Vagina (tissue), 2 donors: ENCODE data around the gene ARSI. TPM values are rescaled to one million over a fixed set of nuclear protein-coding genes. Genes with fewer than 3 reads are reported as not detected.

Source experiments
- DNase-seq, 2 donors: peaks; one replicate each; pipeline ENCODE4 v3.0.0-alpha.2; 2017; ENCODE audit errors: extremely low spot score in 2 of 2
- H3K27ac ChIP-seq: fragments of 200-600 bp; sonication (generic); one replicate; pipeline ENCODE4 v1.5.1; 2019
- H3K27me3 ChIP-seq: fragments of 200-600 bp; sonication (generic); one replicate; pipeline ENCODE4 v1.5.1; 2019
- H3K36me3 ChIP-seq, 2 donors: fragments of 200-600 bp; sonication (generic); one replicate each; pipeline ENCODE4 v1.5.1; 2017 to 2019
- H3K4me1 ChIP-seq: fragments of 200-600 bp; sonication (generic); one replicate; pipeline ENCODE4 v1.5.1; 2019
- H3K4me3 ChIP-seq, 2 donors: fragments of 200-600 bp; sonication (generic); 1 replicate in 1 of 2; 2 replicates in 1 of 2; pipeline ENCODE4 v1.5.1; 2016 to 2019
- H3K9me3 ChIP-seq: fragments of 200-600 bp; sonication (generic); one replicate; pipeline ENCODE4 v1.5.1; 2019
- POLR2A ChIP-seq, 2 donors: fragments of 450-650 bp; IDR thresholded peaks; one replicate each; pipeline ENCODE4 v1.6.1; 2017; ENCODE audit warnings: antibody characterized with exemption in 2 of 2, mild to moderate bottlenecking in 2 of 2, moderate library complexity in 2 of 2
- POLR2AphosphoS5 ChIP-seq, 2 donors: sonication (generic); formaldehyde crosslinking; IDR thresholded peaks; one replicate each; pipeline ENCODE4 v1.9.0; 2017; ENCODE audit warnings: antibody characterized with exemption in 2 of 2, mild to moderate bottlenecking in 2 of 2, low read depth in 1 of 2; ENCODE audit not compliant: insufficient read depth in 1 of 2
- intact Hi-C: fragments of 100-400 bp; cut with DNase I; formaldehyde crosslinking; loops from one replicate; pipeline ENCODE4 v1.15.1; 2023
- total RNA-seq: library from RNA; depleted of rRNA; stranded (reverse); fragments of >200 nt; gene quantifications from one replicate; pipeline ENCODE4 v1.2.3, GENCODE V29; 2016
- TF ChIP-seq, protein P1 (sequence below), 3 experiments: fragments of 450-650 bp in 2 of 3; fragments of 200-600 bp in 1 of 3; sonication (generic) in 1 of 3; IDR thresholded peaks; one replicate each; pipeline ENCODE4 v1.5.1; 2017 to 2019; ENCODE audit warnings: antibody characterized with exemption in 3 of 3, mild to moderate bottlenecking in 2 of 3, moderate library complexity in 2 of 3

ARSI gene
- total RNA-seq, 1 donor from 2014 or later, result 4.7 TPM

DNA sequence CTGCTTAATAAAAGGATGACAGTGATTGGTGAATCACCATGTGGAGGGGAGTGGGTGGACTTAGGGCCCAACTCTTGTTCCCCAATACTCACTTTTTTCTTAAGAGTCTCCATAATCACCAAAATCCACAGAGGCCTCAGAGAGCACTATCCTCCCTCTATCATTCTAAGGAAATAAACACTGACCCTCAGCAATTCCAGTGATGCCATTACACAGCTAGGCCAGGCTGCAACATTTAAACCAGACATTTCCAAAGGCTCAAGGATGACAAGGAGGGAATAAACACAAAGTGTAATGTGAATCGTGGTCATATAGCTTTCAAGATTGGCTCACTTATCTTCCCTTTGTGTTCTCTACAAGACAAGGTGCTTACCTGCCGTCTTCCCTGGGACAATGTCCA lies 2.4 kb upstream of the ARSI start:
- Histone ChIP-seq H3K4me1 (peaks cover 62% of the 10 kb centered on the region), H3K36me3 (no peaks in the 10 kb centered on the region), H3K27ac (peak overlapping the region; percentile 87), H3K4me3 (no peak overlapping the region), H3K27me3 (no peaks in the 10 kb centered on the region), H3K9me3 (no peaks in the 10 kb centered on the region)
- intact Hi-C loops, result no loop called here
- no peak for TF ChIP-seq POLR2AphosphoS5 (IDR thresholded peaks at IDR 0.05; ENCODE audit: insufficient read depth in 1 of 2, low read depth in 1 of 2)
- TF ChIP-seq, protein P1, sequence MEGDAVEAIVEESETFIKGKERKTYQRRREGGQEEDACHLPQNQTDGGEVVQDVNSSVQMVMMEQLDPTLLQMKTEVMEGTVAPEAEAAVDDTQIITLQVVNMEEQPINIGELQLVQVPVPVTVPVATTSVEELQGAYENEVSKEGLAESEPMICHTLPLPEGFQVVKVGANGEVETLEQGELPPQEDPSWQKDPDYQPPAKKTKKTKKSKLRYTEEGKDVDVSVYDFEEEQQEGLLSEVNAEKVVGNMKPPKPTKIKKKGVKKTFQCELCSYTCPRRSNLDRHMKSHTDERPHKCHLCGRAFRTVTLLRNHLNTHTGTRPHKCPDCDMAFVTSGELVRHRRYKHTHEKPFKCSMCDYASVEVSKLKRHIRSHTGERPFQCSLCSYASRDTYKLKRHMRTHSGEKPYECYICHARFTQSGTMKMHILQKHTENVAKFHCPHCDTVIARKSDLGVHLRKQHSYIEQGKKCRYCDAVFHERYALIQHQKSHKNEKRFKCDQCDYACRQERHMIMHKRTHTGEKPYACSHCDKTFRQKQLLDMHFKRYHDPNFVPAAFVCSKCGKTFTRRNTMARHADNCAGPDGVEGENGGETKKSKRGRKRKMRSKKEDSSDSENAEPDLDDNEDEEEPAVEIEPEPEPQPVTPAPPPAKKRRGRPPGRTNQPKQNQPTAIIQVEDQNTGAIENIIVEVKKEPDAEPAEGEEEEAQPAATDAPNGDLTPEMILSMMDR (IDR thresholded peaks at IDR 0.05), result no peak
- TF ChIP-seq POLR2A (IDR thresholded peaks at IDR 0.05), result no peak
- DNase-seq, result no peak

DNA sequence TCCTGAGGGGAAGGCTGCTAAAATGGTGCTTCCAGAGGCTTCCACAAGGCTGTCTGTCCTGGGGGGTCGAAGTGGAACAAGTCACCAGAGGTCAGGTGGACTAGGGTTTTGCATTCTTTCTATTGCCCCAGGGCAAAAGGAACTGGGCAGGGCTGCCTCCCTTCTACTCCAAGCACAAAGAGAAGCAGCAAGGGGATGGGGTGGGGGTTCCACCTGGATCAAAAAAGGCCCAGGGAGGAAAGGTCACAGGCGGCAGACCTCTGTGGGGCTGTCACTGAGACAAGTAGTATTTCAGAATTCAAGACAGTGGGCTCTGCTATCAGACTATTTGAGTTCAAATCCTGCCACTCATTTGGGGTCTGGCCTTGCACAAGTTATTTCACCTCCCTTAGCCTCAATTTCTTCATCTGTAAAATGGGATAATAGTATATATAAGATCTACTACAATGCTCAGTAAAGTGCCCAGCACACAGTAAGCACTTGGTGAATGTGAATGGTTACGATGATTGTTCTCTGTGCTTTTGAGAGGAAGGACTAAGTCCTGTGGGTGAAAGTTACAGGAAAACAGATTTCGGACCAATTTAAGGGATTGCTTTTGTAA lies 1.9 kb upstream of the ARSI start:
- H3K4me1 ChIP-seq, result peaks cover 63% of the 10 kb centered on the region

DNA sequence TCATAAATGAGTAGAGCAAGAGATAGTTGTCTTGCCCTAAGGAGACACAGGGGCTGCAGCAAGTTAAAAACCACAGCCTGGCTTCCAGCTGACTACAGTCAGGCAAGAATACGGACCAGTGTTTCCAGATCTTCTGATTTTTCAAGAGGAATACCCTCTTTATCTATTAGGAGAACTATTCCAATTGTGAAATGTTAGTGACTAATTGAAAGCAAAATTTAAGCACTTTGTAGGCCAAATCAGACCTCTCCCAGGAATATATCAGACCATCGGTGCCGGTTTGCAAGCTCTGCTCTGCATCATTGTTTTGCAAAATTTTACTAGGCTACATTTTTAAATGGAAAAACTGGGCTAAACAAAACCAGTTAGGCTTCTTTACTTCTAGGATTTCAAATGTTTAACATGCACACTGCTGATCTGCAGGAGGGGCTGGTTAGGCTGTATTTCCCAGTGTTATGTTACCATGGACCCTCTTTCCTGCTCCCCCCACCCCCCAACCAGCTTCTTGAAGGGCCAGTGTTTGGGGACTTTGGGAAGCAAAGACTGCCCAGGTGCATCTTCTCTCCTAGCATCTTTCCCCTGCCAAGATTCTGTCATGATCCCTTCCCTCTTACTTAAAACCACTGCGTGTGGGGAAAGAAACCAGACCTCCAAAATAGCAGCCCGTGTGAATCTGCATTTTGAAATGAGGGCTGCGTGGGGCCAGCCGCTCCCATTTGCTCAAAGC lies 1.1 kb upstream of the ARSI start:
- Histone ChIP-seq H3K27me3 (no peaks in the 10 kb centered on the region), H3K36me3 (no peaks in the 10 kb centered on the region), H3K4me3 (no peak overlapping the region), H3K27ac (peak overlapping the region; percentile 87), H3K9me3 (no peaks in the 10 kb centered on the region), H3K4me1 (peaks cover 64% of the 10 kb centered on the region)
- no peak for DNase-seq
- intact Hi-C loops, result no loop called here
- no peak for TF ChIP-seq POLR2A (IDR thresholded peaks at IDR 0.05)
- TF ChIP-seq POLR2AphosphoS5 (IDR thresholded peaks at IDR 0.05; ENCODE audit: insufficient read depth in 1 of 2, low read depth in 1 of 2), result no peak
- TF ChIP-seq, protein P1 (IDR thresholded peaks at IDR 0.05), result no peak

More for the DNA sequence above, 1.9 kb upstream of the ARSI start:
- peak overlapping the region; percentile 87 for H3K27ac ChIP-seq
- H3K4me3 ChIP-seq, result no peak overlapping the region
- intact Hi-C loops, result no loop called here
- no peak for TF ChIP-seq POLR2A (IDR thresholded peaks at IDR 0.05)
- TF ChIP-seq POLR2AphosphoS5 (IDR thresholded peaks at IDR 0.05; ENCODE audit: insufficient read depth in 1 of 2, low read depth in 1 of 2), result no peak
- TF ChIP-seq, protein P1 (IDR thresholded peaks at IDR 0.05), result no peak
- H3K27me3 ChIP-seq, result no peaks in the 10 kb centered on the region
- no peaks in the 10 kb centered on the region for H3K9me3 ChIP-seq
- no peak for DNase-seq
- no peaks in the 10 kb centered on the region for H3K36me3 ChIP-seq

DNA sequence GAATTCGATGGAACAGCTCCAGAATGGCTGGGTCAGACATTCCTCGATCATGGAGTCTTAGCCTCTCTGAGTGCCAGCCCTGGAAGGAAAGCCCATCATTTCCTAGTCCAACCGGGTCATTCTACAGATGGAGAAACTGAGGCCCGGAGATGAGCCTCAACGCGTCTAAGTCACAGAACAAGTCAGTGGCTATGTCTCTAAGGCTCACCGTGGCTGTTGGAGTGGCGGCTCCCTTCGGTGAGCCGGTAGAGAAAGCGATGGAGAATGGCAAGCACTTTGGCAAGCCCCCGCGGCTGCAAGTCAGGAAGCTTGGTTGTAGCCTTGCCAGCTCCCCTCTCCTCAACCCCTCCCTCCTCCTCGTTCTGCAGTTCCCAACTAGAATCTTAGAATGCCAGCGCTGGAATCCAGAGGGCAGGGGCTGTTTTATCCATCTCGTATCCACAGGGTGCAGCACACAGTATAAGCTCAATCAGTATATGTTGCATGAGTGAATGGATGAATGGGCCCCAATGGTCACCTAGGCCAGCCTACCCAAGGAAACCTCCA lies 438 bp upstream of the ARSI start:
- peak overlapping the region; percentile 37 to 46 for H3K4me3 ChIP-seq
- H3K27ac ChIP-seq, result peak overlapping the region; percentile 87
- no peaks in the 10 kb centered on the region for H3K36me3 ChIP-seq
- H3K4me1 ChIP-seq, result peaks cover 71% of the 10 kb centered on the region
- H3K27me3 ChIP-seq, result no peaks in the 10 kb centered on the region
- TF ChIP-seq, protein P1 (IDR thresholded peaks at IDR 0.05), result no peak
- TF ChIP-seq POLR2AphosphoS5 (IDR thresholded peaks at IDR 0.05; ENCODE audit: insufficient read depth in 1 of 2, low read depth in 1 of 2), result no peak
- no peak for TF ChIP-seq POLR2A (IDR thresholded peaks at IDR 0.05)
- intact Hi-C loops, result no loop called here
- no peaks in the 10 kb centered on the region for H3K9me3 ChIP-seq
- no peak for DNase-seq

DNA sequence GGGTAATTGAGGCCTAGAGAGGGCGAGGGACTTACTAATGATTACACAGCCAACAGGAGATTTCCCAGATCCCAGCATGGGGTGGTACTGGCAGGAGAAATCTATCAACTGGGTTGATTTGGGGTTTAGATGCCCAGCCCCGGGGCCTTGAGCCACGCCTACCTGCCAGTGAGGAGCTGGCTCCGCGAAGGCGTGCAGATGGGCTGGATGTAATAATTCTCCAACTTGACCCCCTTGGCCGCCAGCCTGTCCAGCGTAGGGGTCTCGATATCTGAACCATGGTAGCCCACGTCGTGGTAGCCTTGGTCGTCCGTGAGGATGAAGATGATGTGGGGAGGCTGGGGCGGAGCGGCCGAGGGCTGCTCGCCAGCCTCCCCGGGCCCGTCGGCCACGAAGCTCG lies 804 bp downstream of the ARSI start:
- TF ChIP-seq POLR2AphosphoS5 (IDR thresholded peaks at IDR 0.05; ENCODE audit: insufficient read depth in 1 of 2, low read depth in 1 of 2), result no peak
- TF ChIP-seq, protein P1 (IDR thresholded peaks at IDR 0.05), result no peak
- TF ChIP-seq POLR2A (IDR thresholded peaks at IDR 0.05), result no peak
- intact Hi-C loops, result no loop called here
- no peaks in the 10 kb centered on the region for H3K36me3 ChIP-seq
- peak overlapping the region; percentile 87 for H3K27ac ChIP-seq
- peaks cover 74% of the 10 kb centered on the region for H3K4me1 ChIP-seq
- H3K27me3 ChIP-seq, result no peaks in the 10 kb centered on the region
- H3K4me3 ChIP-seq, result peak overlapping the region; percentile 37 to 46
- no peaks in the 10 kb centered on the region for H3K9me3 ChIP-seq
- DNase-seq, result no peak
